HG03469 (cell line): ENCODE results near the gene THRSP.
"Not testable (repeated sequence)": the region's sequence is repeated elsewhere in the genome, so short reads cannot be mapped to it uniquely, and the experiment has no call there.

Experiments
- ATAC-seq: cut with Tn5 transposase; IDR thresholded peaks from one replicate; pipeline ENCODE4 v1.9.1; 2021; ENCODE audit warnings: mild to moderate bottlenecking, moderate library complexity, moderate number of reproducible peaks; ENCODE audit not compliant: unreplicated experiment

Gene THRSP, protein sequence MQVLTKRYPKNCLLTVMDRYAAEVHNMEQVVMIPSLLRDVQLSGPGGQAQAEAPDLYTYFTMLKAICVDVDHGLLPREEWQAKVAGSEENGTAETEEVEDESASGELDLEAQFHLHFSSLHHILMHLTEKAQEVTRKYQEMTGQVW

GRCh38 chr11:78063440-78064181 lies at the start of gene THRSP:
TSS of gene THRSP (plus strand) at chr11:78063861. CDS start at chr11:78063882, 21 bp downstream.
- no peak for ATAC-seq

GRCh38 chr11:78014937-78015520 lies 48.6 kb upstream of the THRSP start:
- ATAC-seq = not testable (repeated sequence)

DNA sequence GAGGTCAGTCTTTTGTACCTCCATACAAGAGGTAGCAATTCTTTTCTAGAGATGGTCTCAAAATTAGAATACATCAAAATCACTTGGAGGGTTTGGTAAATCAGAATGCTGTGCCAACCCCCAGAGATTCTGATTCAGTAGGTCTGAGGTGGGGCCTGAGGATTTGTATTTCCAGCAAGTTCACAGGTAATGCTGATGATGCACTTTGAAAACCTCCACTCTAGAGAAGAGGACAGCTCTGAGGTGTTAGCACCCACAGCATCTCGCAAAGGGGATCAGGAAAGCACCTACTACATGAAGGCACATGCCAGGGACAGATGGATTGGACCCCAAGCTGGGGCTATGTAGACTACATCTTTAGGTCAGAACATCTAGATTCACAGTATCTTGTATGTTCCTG lies 47.8 kb upstream of the THRSP start:
- no peak for ATAC-seq

GRCh38 chr11:78019808-78020207 lies 43.9 kb upstream of the THRSP start:
- ATAC-seq = no peak

DNA sequence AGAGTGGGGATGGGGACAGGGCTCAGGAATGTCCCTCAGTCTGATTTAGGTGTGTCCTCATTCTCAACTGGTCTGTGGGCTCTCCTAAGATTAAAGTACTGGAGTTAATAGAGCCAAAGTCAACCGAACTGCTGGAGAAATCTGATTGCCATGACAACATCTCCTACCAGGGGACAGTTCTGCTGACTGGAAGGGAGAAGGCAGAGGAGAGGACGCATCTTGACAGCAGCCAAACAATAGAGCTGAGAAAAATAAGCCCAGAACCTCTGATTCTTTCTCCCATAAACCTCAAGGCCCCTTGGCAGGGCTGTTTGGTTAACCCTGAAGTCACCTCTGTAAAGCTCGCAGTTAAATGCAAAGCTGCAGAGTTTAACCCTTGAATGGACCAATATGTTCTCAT lies 43.4 kb upstream of the THRSP start:
- no peak for ATAC-seq

DNA sequence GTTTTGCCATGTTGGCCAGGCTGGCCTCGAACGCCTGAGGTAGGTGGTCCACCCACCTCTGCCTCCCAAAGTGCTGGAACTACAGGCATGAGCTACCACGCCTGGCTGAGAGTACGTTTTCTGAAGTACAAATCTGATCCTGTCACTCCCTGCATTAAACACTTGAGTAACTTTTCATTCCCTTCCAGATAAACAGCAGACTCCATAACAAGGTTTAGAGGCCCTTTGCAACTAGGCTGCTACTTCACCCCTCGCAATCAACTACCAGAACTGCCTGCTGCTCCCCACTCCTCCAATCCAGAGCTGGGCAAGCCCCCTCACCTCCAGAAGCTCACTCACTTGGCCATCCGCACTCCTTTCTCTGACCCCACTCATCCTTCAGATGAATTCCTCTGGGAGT lies 42.0 kb upstream of the THRSP start:
- no peak for ATAC-seq

DNA sequence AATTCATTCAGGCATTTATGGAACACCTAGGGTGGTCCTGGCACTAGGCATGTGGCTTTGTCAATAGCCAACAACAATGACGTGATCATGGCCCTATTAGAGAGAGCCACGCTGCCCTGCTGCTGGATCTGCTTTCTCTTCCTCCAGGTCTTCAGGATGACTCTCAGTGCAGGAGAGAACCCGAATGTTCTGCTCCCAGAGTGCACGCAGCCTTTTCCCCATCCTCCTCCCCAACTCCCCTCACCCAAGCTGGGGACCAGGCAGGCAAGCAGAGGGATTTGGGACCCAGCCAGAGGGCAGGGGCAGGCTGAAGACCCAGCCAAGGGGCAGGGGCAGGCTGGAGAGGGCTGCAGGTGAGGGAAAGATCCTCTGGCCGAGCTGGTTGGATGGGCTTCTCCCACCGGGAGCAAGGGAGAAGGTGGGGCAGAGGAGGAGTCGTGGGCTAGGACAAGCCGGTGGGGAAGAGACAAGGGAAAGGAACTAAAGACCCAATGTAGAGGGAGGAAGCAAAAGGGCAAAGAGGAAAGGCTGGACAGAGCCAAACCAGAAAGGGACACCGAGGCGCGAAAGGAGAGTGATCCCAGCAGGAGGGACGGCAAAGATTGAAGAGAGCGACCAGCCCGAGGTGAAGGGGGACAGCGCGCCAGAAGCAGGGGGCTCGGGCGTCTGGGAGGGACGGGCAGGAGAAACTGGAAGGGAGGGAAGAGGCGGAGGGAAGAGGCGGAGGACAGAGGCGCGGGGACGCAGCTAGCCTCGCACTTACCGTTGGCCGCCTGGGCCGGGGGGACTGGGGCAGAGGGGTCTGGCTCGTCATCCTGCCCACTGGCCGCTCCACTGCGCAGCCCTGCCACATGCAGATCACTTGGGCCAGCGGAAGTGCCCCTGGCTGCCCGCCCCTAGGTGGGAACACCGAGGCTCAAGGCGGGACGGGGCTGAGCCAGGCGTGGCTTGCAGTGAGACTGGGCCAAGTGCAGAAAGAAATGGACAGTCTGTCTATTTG lies 41.0 kb upstream of the THRSP start, which contains the start of gene KCTD14:
KCTD14 (minus strand) TSS at position 880 of the 1,000 bp plus-strand sequence; CDS start at position 853, 27 bp downstream.
- no peak for ATAC-seq

GRCh38 chr11:78023426-78023825 lies 40.2 kb upstream of the THRSP start:
- no peak for ATAC-seq

DNA sequence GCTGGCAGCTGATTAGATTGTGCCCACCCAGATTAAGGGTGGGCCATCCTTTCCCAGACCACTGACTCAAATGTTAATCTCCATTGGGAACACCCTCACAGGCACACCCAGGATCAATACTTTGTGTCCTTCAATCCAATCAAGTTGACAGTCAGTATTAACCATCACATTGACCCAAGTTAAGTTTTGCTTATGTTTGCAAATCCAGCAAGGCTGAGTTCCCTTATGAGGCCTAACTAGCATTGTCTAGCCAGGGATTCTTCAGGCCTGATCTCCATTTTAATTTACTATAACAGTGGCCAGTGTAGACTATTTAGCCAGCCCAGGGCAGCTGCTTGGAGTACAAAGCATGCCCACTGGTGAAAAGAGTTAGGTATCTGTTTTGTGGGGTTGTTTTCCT lies 38.3 kb upstream of the THRSP start:
- no peak for ATAC-seq

DNA sequence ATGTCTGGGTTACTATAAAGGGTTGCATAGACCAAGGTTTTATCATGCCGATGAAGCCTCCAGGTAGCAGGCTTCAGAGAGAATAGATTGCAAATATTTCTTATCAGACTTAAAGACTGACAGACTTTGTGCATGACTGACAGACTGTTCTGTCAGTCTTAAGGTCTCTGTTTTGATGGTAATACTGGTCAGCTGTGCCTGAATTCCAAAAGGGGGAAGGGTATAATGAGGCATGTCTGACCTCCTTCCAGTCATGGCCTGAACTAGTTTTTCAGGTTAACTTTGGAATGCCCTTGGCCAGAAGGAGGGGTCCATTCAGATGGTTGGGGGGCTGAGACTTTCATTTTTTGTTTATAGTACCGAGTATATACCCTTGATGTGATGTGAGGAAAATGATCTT lies 35.9 kb upstream of the THRSP start:
- ATAC-seq = no peak

DNA sequence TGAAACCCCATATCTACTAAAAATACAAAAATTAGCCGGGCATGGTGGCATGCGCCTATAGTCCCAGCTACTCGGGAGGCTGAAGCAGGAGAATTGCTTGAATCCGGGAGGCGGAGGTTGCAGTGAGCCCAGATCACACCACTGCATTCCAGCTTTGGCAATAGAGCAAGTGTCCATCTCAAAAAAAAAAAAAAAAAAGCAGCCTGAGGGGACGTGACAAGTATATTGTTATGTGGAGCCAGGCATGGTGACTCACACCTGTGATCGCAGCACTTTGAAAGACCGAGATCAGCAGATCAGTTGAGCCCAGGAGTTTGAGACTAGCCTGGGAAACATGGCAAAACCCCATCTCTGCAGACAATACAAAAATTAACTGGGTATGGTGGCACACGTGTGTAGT lies 35.2 kb upstream of the THRSP start:
- not testable (repeated sequence) for ATAC-seq

- ATAC-seq = no peak
Measured at GRCh38 chr11:78030429-78031325, 33.0 kb upstream of the THRSP start.

DNA sequence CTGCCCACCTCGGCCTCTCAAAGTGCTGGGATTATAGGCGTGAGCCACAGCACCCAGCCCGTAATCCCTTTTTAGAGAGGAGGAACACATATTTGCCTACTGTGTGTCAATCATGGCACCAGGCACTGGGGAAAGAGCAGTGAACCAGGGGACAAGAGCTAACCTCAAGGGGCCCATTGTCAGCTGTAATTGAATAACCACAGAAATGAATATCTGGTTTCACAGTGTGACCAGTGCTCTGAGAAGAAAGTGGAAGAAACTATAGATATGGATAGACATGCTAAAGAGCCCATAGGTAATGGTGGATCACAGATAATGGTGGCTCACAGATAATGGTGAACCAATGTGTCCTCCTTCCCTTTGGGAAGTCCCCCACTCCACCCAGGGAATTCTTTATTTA lies 32.0 kb upstream of the THRSP start:
- ATAC-seq = peak; percentile 90

DNA sequence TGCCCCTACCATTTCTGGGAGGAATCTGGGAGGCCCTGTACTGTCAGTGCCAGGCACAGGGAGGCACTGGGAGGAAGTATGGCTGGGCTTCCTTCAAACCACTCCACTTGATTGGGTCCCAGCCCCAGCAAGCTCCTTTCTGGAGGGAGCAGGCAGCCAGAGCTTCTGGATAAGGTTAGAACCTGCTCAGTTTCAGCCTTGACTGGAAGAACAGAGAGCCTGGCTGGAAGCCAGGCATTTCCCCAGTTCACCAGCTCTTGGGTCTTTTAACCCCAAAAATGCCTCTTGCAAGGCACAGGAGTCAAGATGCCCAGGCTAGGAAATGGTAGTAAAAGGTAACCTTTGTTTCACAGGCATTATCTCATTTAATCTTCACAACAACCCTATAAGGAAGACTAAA lies 31.6 kb upstream of the THRSP start:
- ATAC-seq = no peak

DNA sequence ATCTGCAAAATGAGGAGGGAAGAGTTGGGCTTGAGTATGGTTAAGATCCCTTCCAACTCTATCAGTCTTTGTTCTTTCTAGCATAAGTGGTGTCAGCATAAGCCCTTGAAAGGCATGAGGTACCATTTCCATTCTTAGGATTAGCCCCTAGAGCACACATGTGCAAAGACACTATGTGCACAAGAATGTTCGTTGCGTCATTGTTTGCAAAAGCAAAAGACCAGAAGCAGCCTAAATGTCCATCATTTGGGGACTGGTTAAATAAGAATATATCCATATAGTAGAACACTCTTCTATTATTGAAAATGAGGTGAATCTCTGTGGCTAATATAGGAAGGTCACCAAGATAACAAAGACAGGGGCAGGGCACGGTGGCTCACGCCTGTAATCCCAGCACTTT lies 30.6 kb upstream of the THRSP start:
- no peak for ATAC-seq

DNA sequence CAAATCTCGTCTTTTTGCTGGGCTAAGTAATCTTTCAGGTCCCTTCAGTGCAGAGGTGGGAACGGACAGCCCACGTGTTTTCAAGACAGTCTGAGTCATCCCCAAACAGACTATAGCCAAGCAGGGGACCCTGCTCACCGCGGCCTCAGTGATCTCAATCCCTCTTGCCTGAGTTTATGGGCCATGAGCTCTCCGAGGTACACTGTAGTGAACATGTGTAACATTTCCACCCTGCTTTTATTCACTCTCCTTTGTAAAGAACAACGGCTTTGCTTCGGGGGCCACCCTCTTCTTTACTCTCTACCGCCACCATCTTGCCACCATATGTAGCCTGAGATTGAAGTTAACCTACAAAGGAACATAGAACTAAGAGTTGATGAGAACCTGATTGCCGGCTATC lies 29.0 kb upstream of the THRSP start:
- ATAC-seq = no peak

DNA sequence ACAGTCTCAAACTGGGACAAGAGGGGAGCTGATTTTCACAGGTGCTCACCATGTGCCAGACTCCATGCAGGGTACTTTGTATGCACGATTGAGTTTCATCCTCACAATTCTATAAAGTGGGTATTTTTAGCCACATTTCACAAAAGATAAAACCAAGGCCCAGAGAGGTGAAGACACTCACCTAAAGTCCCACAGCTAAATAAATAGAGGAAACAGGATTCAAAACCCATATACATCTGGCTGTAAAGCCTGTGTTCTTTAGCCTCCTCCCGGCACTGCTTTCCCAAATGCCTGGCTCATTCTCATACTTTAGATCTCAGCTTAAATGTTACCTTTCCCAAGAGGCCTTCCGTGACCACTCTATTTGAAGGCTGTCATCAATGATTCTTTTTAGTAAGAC lies 27.3 kb upstream of the THRSP start:
- ATAC-seq = no peak

- no peak for ATAC-seq
Measured at GRCh38 chr11:78037056-78037455, 26.6 kb upstream of the THRSP start.

DNA sequence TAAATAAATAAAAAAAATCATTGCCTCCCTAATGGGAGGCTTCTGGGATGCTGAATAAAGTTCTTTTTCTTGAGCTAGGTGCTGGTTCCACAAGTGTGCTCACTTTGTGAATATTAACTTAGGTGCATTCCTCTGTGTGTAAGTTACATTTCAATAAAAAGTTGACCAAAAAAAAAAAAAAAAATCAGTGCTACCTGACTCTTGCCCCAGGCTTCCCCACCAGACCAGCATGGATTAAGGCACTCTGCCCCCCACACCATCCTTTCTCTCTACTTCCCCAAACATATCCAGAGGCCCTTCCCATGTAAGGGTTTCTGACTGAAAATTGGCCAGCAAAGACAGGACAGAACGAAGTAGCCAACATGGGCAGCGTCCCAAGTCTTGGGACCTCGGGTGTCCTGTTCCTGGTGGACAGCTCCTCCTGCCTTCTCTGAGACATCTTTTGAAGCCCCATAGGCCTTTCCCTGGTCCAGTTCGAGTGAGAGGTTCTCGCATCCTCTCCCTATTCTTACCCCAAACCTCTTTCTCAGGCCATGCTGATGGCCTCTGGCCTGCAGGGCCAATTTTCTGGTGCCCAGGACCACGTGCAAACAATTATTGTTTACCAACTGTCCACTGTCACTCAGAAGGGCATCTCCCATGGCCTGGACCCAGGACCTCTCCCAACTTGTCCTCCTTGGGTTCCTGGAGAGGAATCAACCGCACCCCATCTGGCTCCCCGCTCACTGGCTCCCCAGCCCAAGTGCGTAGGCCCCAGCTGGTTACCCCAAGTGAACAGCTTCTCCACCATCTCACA lies 25.6 kb upstream of the THRSP start:
- ATAC-seq = no peak
